HG03108 (cell line): ENCODE data around the gene SMIM20.
"Not testable (repeated sequence)": the region's sequence is repeated elsewhere in the genome, so short reads cannot be mapped to it uniquely, and the experiment has no call there.

Source experiments
- ATAC-seq: cut with Tn5 transposase; IDR thresholded peaks from one replicate; pipeline ENCODE4 v1.9.1; 2021; ENCODE audit warnings: moderate library complexity; ENCODE audit not compliant: unreplicated experiment

Gene SMIM20

GRCh38 chr4:25913851-25914669 is at the start of gene SMIM20:
TSS of gene SMIM20 (plus strand) at chr4:25914220. CDS start at chr4:25914314, 94 bp downstream.
- ATAC-seq = peak; percentile 96

GRCh38 chr4:25865586-25865985 is 48.4 kb upstream of the SMIM20 start:
- ATAC-seq = no peak

- ATAC-seq = not testable (repeated sequence)
Observed at GRCh38 chr4:25866401-25866800, 47.6 kb upstream of the SMIM20 start.

DNA sequence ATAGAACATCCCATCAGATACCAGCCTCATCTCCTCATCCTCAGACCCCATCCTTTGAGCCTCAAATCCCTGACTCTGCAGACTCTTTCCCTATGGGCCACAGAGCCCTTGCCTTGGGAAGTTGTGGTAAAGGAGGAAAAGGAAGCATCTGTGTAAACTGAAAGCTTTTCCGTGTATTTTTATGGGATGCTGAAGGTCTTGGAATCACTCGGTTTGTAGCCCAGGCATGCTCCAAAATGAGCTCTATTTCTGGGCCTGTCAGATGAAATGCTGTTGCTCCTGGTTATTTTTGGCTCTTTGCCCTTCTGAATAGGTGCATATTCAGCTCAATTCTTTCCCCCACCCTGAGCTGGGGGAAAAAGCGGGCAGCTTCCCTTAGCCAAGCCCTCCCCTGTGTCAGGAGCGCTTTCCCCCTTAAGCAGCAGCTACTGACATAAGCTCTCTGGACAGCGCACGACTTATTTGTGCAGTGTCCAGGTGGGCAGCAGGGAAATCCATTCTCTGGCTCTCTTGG is 46.2 kb upstream of the SMIM20 start:
- no peak for ATAC-seq

DNA sequence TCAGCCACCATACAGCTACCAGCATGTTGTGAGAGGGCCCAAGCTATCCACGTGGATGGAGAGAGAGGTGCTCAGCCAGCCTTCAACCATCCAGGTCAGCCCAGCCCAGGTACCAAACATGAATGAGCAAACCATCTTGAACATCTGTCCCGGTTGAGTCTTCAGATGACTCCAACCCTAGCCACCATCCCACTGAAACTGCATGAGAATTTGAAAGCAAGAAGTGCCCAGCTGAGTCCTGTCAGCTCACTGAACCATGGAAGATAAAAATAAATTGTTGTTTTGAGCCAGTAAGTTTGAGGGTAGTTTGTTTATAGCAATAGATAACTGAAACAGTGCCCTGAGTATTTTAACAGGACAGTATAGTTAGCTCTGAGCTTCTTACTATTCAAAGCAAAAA is 43.9 kb upstream of the SMIM20 start:
- ATAC-seq = peak; percentile 31

GRCh38 chr4:25872851-25873631 is 41.0 kb upstream of the SMIM20 start:
- no peak for ATAC-seq

DNA sequence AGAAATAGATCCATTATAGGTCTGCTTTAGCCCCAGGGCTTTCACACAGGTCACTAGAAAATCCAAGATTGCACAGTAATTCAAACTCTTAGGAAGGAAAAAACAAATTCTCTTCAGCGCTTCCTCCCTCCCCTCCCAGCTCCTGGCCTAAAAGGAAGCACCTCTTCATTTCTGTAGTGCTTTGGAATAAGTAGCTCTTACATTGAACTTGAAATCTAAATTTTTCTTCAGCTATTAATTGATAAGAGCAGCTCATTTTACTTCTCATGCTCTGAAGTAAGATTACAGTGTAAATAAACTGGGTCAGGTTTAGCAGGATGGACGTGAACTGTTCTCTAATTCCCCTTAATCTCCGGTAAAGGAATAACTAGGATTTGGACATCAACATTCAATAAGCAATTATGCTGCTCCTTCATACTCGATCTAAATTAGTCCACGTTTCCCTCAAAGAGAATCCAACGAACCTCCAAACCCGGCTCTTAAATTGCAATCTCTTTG is 40.3 kb upstream of the SMIM20 start:
- no peak for ATAC-seq

DNA sequence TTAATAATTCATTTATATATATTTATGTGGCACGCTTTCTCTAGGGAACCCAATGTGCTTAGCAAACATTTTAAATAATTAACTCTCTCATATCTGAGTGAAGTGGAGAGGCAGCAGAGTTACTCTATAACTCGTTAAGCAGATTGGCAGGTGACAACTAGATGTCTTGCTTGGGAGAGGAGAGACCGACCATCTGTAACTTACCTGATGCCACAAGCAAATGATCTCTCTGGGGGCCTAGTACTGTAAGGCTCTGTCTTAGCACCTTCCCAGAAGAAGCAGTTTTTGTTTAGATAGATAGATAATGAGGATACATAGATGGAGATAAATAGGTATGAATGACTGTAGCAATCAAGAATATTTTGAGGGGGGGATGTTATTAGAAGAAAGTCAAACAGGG is 39.4 kb upstream of the SMIM20 start:
- ATAC-seq = peak; percentile 44

GRCh38 chr4:25875281-25875745 is 38.7 kb upstream of the SMIM20 start:
- peak; percentile 36 for ATAC-seq

DNA sequence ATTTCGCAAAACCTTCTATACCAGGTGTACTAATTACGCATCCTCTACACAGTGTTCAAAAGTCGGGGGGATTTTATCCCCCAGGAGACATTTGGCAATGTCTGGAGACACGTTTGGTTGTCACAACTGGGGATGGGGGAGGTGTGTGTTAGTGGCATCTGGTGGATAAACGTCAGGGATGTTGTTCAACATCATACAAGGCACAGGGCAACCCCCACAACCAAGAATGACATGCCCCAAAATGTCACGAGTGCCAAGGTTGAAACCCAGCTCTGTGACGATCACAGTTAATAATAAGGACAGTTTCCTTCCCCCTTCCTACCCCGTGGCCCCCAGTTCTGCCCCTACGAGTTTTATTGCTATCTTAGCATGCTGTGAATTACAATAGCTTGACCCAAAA is 35.3 kb upstream of the SMIM20 start:
- no peak for ATAC-seq

DNA sequence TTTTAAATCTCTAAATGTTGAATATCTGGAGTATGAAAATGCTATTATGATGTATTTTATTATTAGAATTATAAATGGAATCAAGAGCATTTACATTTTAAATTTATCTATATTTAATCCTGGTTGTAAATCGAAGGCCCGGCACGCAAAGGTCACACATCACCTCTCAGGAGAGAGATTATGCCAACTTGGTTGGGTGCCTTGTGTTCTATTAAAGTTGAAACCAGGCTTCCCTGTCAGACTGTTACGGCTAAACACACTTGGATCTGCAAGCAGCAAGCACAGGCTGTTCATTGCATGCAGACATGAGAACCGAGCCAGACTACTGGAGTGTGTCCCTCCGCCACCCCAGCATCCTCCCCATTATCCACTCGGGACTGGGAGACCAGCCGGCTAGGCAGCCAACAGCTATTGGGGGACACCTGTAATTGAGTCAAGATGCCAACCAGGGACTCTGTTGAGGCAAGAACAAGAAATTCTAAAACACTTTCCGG is 34.9 kb upstream of the SMIM20 start:
- ATAC-seq = no peak

GRCh38 chr4:25879587-25879986 is 34.4 kb upstream of the SMIM20 start:
- ATAC-seq = no peak

DNA sequence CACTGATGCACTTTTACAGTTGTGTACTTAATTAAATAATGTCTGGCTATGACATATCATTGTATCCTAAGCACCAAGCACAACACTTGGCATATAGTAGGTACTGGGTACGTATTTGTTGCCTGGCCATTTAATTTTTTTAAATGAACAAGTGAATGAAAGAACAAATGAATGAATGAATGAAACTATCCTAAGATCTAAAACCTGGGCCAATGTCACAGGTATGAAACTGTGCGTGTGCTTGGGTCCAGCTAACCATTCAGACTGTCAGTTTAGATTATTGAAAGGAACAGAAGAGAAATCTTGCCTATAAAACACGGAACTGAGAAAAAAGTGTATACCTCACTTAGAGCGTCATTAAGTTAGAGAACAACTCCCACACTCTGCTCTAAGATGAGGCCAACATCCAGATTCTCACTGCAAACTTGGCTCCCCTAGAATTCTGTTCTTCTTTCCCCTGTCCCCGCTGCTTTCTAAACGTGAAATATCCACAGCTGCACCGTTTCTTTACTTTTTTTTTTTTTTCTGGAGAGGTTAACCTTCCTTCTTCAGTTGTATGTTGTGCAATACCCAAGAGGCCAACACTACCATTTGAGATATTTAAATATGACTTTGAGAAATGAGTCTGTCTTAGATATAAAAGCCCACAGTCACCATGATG is 33.9 kb upstream of the SMIM20 start:
- ATAC-seq = peak; percentile 47

DNA sequence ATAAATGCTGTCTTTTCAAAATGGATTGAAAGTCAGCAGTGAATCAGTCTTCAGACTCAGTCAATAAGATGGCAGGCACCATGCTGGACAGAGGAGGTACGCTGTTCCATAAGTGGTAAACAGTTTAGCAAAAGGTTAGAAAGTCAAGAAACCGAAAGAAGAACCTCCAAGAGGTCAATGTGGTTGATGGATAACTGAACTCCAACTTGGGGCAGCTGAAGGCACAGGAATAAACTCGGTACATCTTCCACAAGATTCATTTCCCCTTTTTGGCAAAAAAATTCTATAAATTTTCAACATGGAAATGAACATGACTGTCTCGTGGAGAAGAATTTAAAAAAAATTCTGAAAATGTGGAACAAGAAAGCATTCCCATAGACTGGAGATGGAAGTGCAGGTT is 32.8 kb upstream of the SMIM20 start:
- ATAC-seq = no peak

- no peak for ATAC-seq
Observed at GRCh38 chr4:25882226-25882625, 31.8 kb upstream of the SMIM20 start.

DNA sequence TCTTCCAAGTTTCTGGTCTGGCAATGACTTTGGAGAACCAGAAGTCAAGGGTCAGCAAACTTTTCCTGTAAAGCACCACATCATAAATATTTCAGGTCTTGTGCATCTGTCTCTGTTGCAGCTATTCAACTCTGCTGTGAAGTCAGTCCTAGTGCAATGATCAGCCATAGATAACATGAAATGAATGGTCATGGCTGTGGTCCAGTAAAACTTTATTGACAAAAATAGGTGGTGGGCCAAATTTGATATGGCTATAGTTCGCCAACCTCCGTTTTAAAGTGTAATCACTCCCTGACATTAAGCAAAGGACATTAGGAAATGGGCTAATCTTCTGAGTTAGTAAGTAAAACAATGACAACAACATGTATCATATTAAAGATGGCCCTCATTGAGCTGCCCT is 30.5 kb upstream of the SMIM20 start:
- ATAC-seq = no peak

DNA sequence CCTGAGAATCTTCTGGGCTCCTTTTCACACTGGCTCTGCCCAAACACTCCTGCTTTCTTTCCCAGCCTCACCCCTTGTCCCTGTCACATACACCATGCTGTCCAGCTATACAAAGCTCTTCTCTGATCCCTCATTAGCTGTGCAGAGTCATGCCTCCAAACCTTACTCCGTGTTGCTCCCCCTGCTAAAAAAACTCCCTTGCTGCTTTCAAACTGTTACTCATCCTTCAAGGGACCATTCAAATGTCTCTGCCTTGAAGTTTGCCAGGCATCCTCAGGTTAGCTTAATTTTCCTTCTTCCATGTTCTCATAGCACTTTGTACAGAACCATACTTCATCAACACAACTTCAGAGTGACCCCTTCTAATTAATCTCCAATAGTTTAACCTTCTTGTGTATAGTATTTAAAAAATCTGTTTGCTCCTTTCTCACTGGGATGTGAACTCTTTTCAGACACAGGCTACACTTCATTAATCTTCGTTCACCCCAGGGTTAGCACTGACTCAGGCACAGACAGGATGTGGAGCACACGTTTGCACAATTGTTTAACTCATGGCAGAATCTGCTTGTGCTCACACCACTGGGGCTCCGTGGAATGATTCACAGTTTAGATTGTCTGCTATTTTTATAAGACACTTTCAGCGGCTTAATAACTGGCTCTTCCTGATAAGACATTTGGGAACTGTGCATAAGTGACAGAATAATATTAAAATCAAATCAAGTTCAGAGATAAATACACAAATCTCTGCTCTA is 29.8 kb upstream of the SMIM20 start:
- no peak for ATAC-seq

- no peak for ATAC-seq
Observed at GRCh38 chr4:25888781-25889180, 25.2 kb upstream of the SMIM20 start.

GRCh38 chr4:25889589-25890503 is 24.2 kb upstream of the SMIM20 start:
- ATAC-seq = no peak
